PC-9 (cell line): ENCODE results near the gene RUFY3. TPM values are rescaled to one million over a fixed set of nuclear protein-coding genes. Genes with fewer than 3 reads are reported as not detected.
"Not testable (repeated sequence)": the region's sequence is repeated elsewhere in the genome, so short reads cannot be mapped to it uniquely, and the experiment has no call there.

ENCODE experiments used
- BruUV-seq: library from RNA; stranded (reverse); fragments of 400-500 nt; replicated peaks from 2 replicates; lab custom pipeline; 2021; lab: Mats Ljungman, UMichigan
- CTCF ChIA-PET: fragments of 300-600 bp; sonication (Branson Sonifier 250); formaldehyde crosslinking; loops from one replicate; lab custom pipeline; 2022; ENCODE audit warnings: antibody characterized with exemption; lab: Charles Lee
- POLR2A ChIA-PET: fragments of 300-600 bp; sonication (Branson Sonifier 250); formaldehyde crosslinking; loops from one replicate; lab custom pipeline; 2022; ENCODE audit warnings: antibody characterized with exemption; ENCODE audit not compliant: unreplicated experiment; lab: Charles Lee
- DNase-seq, 2 experiments: peaks; one replicate each; pipeline versions ENCODE4 v3.0.0 to v3.0.0-alpha.2; 2015 to 2022; ENCODE audit warnings: mixed read lengths in 1 of 2
- H2AFZ ChIP-seq: fragments of 200-600 bp; sonication (generic); 2 replicates; pipeline ENCODE4 v1.8.1; 2017; ENCODE audit warnings: antibody characterized with exemption
- H3F3A ChIP-seq: fragments of 200-600 bp; sonication (generic); 2 replicates; pipeline ENCODE4 v1.8.1; 2017; ENCODE audit warnings: antibody characterized with exemption, mild to moderate bottlenecking, low read depth; ENCODE audit not compliant: insufficient read depth
- H3K27ac ChIP-seq: fragments of 200-600 bp; sonication (generic); 2 replicates; pipeline ENCODE4 v1.6.1; 2016; ENCODE audit warnings: mixed run types
- H3K27me3 ChIP-seq: fragments of 200-600 bp; sonication (generic); 2 replicates; pipeline ENCODE4 v1.6.1; 2016; ENCODE audit warnings: low read depth, mixed run types; ENCODE audit not compliant: insufficient read depth
- H3K36me3 ChIP-seq: fragments of 200-600 bp; sonication (generic); 2 replicates; pipeline ENCODE4 v1.6.1; 2016; ENCODE audit warnings: low read depth, mixed run types
- H3K4me1 ChIP-seq: fragments of 200-600 bp; sonication (generic); replicated peaks from 2 replicates; pipeline ENCODE4 v1.6.1; 2016; ENCODE audit warnings: mixed run types; ENCODE audit not compliant: insufficient read depth
- H3K4me2 ChIP-seq: fragments of 200-600 bp; sonication (generic); 2 replicates; pipeline ENCODE4 v1.6.1; 2017; ENCODE audit warnings: mixed run types
- H3K4me3 ChIP-seq: fragments of 200-600 bp; sonication (generic); 2 replicates; pipeline ENCODE4 v1.6.1; 2016; ENCODE audit warnings: mixed run types
- H3K79me2 ChIP-seq: fragments of 200-600 bp; sonication (generic); 2 replicates; pipeline ENCODE4 v1.6.1; 2017; ENCODE audit warnings: low read depth, mixed run types
- H3K9me2 ChIP-seq: fragments of 200-600 bp; sonication (generic); 2 replicates; pipeline ENCODE4 v1.8.1; 2017; ENCODE audit warnings: mild to moderate bottlenecking; ENCODE audit not compliant: insufficient read depth
- H3K9me3 ChIP-seq: fragments of 200-600 bp; sonication (generic); 2 replicates; pipeline ENCODE4 v1.8.1; 2016; ENCODE audit warnings: low read depth; ENCODE audit not compliant: insufficient read depth
- H4K20me1 ChIP-seq: fragments of 200-600 bp; sonication (generic); 2 replicates; pipeline ENCODE4 v1.8.1; 2017; ENCODE audit not compliant: insufficient read depth
- EZH2 ChIP-seq: fragments of 200-600 bp; sonication (generic); IDR thresholded peaks from 2 replicates; pipeline ENCODE4 v1.8.0; 2017; ENCODE audit warnings: antibody characterized with exemption, low read depth
- intact Hi-C: fragments of 100-400 bp; cut with micrococcal nuclease; formaldehyde crosslinking; loops from one replicate; pipeline ENCODE4 v1.10.0; 2022; ENCODE audit not compliant: unreplicated experiment
- total RNA-seq: library from RNA; stranded (reverse); gene quantifications from 2 replicates; pipeline ENCODE4 v1.2.3, GENCODE V29; 2021
- TF ChIP-seq, protein P1 (sequence below): fragments of 200-600 bp; sonication (generic); conservative IDR thresholded peaks from 2 replicates; pipeline ENCODE4 v1.6.1; 2017; ENCODE audit warnings: mixed run types, antibody characterized with exemption, mild to moderate bottlenecking, moderate library complexity

RUFY3 gene
- total RNA-seq, 1 experiment from 2014 or later, result 23.6 TPM

DNA sequence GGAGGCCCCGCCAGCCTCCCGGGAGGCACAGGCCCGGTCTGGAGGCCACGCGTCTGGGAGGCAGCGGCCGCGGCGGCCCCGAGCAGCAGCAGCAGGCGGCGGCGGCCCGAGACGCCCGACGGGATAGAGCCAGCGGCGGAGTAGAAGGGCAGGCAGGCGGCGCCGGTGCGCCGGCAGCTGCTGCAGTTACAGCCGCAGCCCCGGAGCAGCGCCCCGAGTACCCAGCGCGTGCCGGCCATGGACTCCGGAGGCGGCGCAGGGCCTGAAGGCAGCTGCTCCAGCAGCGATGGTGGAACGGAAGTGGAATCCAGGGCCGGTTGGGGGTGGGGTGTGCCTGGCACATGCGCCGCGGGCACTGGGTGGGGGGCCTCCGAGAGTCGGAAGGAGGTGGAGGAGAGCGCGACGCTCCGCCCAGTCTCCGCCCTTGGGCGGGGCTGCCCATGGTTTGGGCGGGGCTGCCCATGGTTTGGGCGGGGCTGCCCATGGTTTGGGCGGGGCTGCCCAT, 117.9 kb downstream of the RUFY3 start, which contains the start of gene GRSF1:
TSS of gene GRSF1 (minus strand) at position 302 of the 505 bp plus-strand sequence. CDS start at position 239, 63 bp downstream.
- CTCF ChIA-PET, result no interaction called here
- Histone ChIP-seq H3K79me2 (peaks cover 44% of the 10 kb centered on the region), H3K4me3 (peak within 1 kb of the TSS; percentile 80), H3K9me3 (no peaks in the 10 kb centered on the region), H3K27me3 (no peaks in the 10 kb centered on the region), H3K9me2 (no peaks in the 10 kb centered on the region), H3K36me3 (no peaks in the 10 kb centered on the region; the same call in 1 of the 2 replicates), H2AFZ (peak within 1 kb of the TSS; percentile 71), H3K4me1 (peaks cover 6% of the 10 kb centered on the region), H3K27ac (peak within 1 kb of the TSS; percentile 54), H3F3A (no peaks in the 10 kb centered on the region), H3K4me2 (peak within 1 kb of the TSS; percentile 85), H4K20me1 (peaks cover 29% of the 10 kb centered on the region)
- POLR2A ChIA-PET, result interaction anchor here (0.5 kb wide), 1 partner anchor 40 kb away, joined by 3 read pairs; no protein-coding TSS in a partner anchor
- TF ChIP-seq, protein P1, sequence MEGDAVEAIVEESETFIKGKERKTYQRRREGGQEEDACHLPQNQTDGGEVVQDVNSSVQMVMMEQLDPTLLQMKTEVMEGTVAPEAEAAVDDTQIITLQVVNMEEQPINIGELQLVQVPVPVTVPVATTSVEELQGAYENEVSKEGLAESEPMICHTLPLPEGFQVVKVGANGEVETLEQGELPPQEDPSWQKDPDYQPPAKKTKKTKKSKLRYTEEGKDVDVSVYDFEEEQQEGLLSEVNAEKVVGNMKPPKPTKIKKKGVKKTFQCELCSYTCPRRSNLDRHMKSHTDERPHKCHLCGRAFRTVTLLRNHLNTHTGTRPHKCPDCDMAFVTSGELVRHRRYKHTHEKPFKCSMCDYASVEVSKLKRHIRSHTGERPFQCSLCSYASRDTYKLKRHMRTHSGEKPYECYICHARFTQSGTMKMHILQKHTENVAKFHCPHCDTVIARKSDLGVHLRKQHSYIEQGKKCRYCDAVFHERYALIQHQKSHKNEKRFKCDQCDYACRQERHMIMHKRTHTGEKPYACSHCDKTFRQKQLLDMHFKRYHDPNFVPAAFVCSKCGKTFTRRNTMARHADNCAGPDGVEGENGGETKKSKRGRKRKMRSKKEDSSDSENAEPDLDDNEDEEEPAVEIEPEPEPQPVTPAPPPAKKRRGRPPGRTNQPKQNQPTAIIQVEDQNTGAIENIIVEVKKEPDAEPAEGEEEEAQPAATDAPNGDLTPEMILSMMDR, result no peak
- no peak for TF ChIP-seq EZH2
- DNase-seq, result peak; percentile 58 to 86
- intact Hi-C loops, result loop anchor here (1.0 to 5.0 kb wide), 3 partner anchors 63 to 153 kb away; partner anchors contain the start of genes DCK, MOB1B and UTP3
- BruUV-seq, result no TSS peak

DNA sequence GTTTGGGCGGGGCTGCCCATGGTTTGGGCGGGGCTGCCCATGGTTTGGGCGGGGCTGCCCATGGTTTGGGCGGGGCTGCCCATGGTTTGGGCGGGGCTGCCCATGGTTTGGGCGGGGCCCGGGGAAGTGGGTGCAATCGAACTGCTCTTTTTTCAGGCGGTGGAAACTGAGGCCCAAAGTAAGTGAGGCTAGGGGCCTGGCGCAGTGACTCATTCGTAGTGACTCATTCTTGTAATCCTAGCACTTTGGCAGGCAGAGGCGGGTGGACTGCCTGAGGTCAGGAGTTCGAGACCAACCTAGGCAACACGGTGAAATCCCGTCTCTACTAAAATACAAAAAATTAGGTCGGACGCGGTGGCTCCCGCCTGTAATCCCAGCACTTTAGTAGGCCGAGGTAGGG, 118.4 kb downstream of the RUFY3 start:
- H3K4me1 ChIP-seq, H2AFZ ChIP-seq, POLR2A ChIA-PET, H3K27ac ChIP-seq, H3K4me3 ChIP-seq, CTCF ChIA-PET, H3K9me2 ChIP-seq, H3K27me3 ChIP-seq, H3F3A ChIP-seq, BruUV-seq, H3K9me3 ChIP-seq, H3K36me3 ChIP-seq: not testable (repeated sequence)
- 0 out of 2 replicates have a peak overlapping the region, but pooled peaks have one; percentile 8 for H3K4me2 ChIP-seq
- intact Hi-C loops, result loop anchor here (1.0 kb wide), 1 partner anchor 152 kb away; the partner anchor contains the start of gene UTP3
- H3K79me2 ChIP-seq, result peaks cover 39% of the 10 kb centered on the region
- peak in 1 of 2 experiments; percentile 40 for DNase-seq
- H4K20me1 ChIP-seq, result peaks cover 24% of the 10 kb centered on the region

DNA sequence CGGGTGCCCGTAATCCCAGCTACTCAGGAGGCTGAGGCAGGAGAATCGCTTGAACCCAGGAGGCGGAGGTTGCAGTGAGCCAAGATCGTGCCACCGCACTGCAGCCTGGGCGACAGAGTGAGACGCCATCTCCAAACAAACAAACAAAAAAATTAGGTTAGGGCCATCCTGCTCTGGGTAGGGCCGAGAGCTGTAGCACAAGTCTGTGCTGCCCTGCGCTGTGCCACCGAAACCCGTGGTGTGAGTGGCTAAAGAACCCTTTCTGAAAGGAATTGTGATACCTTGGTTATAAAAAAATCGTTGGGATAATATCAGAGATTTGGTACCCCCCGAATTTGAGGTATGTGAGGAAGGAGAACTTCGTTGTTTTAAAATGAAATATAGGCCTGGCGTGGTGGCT, 118.9 kb downstream of the RUFY3 start:
- H3F3A ChIP-seq, POLR2A ChIA-PET, CTCF ChIA-PET, H3K36me3 ChIP-seq, H3K9me2 ChIP-seq, H3K27ac ChIP-seq, H3K4me1 ChIP-seq, H3K27me3 ChIP-seq, H3K4me3 ChIP-seq, H2AFZ ChIP-seq, DNase-seq, H3K9me3 ChIP-seq: not testable (repeated sequence)
- Histone ChIP-seq H3K79me2 (peaks cover 37% of the 10 kb centered on the region), H4K20me1 (peaks cover 24% of the 10 kb centered on the region), H3K4me2 (0 out of 2 replicates have a peak overlapping the region, but pooled peaks have one; percentile 8)
- intact Hi-C loops, result loop anchor here (1.0 kb wide), 1 partner anchor 152 kb away; the partner anchor contains the start of gene UTP3
- TSS peak; percentile 17 for BruUV-seq

DNA sequence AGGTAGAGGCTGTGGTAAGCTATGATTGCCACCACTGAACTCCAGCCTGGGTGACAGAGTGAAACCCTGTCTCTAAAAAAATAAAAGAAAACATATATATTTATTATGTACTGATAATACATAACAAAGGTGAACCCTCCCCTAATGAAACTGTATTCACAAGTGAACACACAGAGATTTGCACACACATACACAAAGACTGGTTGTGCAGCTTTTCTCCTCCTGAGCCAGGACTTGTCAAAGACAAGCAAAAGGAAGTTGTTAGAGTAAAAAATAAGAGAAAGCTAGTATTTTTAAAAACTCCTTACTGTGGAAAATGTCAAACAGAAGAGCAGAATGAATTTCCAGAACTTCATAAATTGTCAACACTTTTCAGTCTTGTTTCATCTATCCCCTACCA, 119.4 kb downstream of the RUFY3 start:
- Histone ChIP-seq H4K20me1 (peaks cover 23% of the 10 kb centered on the region), H3K27ac (no peak overlapping the region), H3K4me1 (peaks cover 6% of the 10 kb centered on the region), H3K4me3 (no peak overlapping the region), H2AFZ (no peak overlapping the region), H3K9me2 (no peaks in the 10 kb centered on the region), H3K36me3 (no peaks in the 10 kb centered on the region), H3K27me3 (no peaks in the 10 kb centered on the region), H3K4me2 (no peak overlapping the region), H3K9me3 (no peaks in the 10 kb centered on the region), H3F3A (no peaks in the 10 kb centered on the region), H3K79me2 (peaks cover 31% of the 10 kb centered on the region)
- TF ChIP-seq, protein P1, result no peak
- TF ChIP-seq EZH2, result no peak
- CTCF ChIA-PET, result no interaction called here
- intact Hi-C loops, result no loop called here
- BruUV-seq, result no TSS peak
- POLR2A ChIA-PET, result no interaction called here
- DNase-seq, result no peak
